Spleen (tissue), 7 donors: ENCODE data around the gene DGKH.

ENCODE experiments used
- POLR2A ChIP-seq, 3 donors: fragments of 450-650 bp; IDR thresholded peaks; one replicate each; pipeline ENCODE4 v1.5.1; 2017; ENCODE audit warnings: antibody characterized with exemption in 3 of 3, mild to moderate bottlenecking in 1 of 3
- POLR2AphosphoS5 ChIP-seq, 3 donors: sonication (generic); formaldehyde crosslinking; IDR thresholded peaks; one replicate each; pipeline ENCODE4 v1.5.1; 2017; ENCODE audit warnings: antibody characterized with exemption in 3 of 3
- TF ChIP-seq, protein P1 (sequence below), 11 experiments: fragments of 200-600 bp in 7 of 11; fragments of 450-650 bp in 4 of 11; sonication (generic) in 4 of 11; IDR thresholded peaks in 8 of 11; conservative IDR thresholded peaks in 3 of 11; 1 replicate in 7 of 11; 2 replicates in 4 of 11; pipeline versions ENCODE4 v1.4.0 to v1.8.0; 2016 to 2021; ENCODE audit warnings: antibody characterized with exemption in 11 of 11, inconsistent platforms in 4 of 11, mild to moderate bottlenecking in 1 of 11
- donor health status: DM: no; HTN: no; CAD: no; lungs with moderate emphysema.
- donor health status: DM: no; HTN: no; CAD: no.
- donor health status: DM: no; HTN: no; CAD: no.

DNA sequence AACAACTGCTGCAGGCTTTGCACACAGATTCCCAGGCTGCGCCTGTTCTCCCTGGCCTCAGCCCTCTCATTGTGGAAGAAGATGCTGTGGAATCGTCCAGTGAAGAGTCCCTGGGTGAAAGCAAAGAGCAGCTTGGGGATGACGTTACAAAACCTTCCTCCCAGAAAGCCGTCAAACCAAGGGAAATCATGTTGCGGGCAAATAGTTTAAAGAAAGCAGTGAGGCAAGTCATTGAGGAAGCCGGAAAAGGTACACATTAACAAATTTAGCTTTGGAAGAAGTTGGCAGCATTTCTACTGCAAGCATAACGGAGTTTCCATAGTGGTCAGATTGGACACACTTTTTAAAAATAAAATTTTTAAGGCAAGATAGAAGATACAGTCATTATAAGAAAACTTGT is 140.6 kb downstream of the DGKH start:
- TF ChIP-seq POLR2AphosphoS5 (IDR thresholded peaks at IDR 0.05), result no peak
- TF ChIP-seq, protein P1, sequence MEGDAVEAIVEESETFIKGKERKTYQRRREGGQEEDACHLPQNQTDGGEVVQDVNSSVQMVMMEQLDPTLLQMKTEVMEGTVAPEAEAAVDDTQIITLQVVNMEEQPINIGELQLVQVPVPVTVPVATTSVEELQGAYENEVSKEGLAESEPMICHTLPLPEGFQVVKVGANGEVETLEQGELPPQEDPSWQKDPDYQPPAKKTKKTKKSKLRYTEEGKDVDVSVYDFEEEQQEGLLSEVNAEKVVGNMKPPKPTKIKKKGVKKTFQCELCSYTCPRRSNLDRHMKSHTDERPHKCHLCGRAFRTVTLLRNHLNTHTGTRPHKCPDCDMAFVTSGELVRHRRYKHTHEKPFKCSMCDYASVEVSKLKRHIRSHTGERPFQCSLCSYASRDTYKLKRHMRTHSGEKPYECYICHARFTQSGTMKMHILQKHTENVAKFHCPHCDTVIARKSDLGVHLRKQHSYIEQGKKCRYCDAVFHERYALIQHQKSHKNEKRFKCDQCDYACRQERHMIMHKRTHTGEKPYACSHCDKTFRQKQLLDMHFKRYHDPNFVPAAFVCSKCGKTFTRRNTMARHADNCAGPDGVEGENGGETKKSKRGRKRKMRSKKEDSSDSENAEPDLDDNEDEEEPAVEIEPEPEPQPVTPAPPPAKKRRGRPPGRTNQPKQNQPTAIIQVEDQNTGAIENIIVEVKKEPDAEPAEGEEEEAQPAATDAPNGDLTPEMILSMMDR (IDR thresholded peaks at IDR 0.05 in 8 of 11, conservative IDR thresholded peaks at IDR 0.05 in 3 of 11), result no peak
- no peak for TF ChIP-seq POLR2A (IDR thresholded peaks at IDR 0.05)
